ENCODE measurements around the gene CD38.

Gene CD38

DNA sequence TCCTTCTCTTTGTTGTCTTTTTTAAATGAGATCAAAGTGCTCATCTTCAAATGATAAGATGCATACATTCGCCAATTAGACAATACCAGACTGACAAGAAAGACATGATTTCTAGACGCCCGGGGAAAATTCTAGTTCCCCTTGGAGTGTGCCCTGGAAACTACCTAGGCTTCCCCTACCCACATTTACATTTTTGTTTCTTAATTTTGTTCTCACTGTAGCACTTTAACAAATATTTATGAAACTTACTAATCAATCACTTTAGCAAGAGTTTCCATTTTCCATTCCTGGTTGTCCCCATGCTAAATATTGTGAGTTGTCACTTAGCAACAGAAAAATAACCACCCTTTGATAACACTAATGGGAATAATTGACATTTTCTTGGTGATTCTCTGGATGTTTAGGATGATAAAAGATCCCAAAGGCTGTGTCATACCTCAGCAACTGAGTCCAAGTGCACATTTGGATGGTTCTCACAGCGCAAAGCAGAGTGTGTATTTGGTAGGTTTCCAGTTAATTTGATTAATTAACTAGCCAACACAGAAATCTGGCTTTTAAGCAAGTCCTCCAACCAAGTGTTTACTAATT lies 90.8 kb downstream of the CD38 start:
- H3K4me1 ChIP-seq (ENCODE audit: control insufficient read depth, insufficient read depth, low read length): no peaks in the 10 kb centered on the region
- H3K36me3 ChIP-seq (ENCODE audit: control insufficient read depth in 2 of 2, insufficient read depth in 1 of 2, low read length in 2 of 2): no peaks in the 10 kb centered on the region
- no peak overlapping the region for H3K4me3 ChIP-seq (ENCODE audit: low read depth, low read length)
- ChIA-PET CTCF (interaction anchor here (0.7 to 0.9 kb wide), 2 partner anchors 13 to 87 kb away, joined by 3 read pairs; no protein-coding TSS in a partner anchor), POLR2A (no interaction called here)
- no peak for TF ChIP-seq HOXA7 (CRISPR knock-in tag; IDR thresholded peaks at IDR 0.05; ENCODE audit: borderline replicate concordance)
- no peak for TF ChIP-seq ZNF558 (tag by site-specific recombination; IDR thresholded peaks at IDR 0.05)
- TF ChIP-seq, protein P1, sequence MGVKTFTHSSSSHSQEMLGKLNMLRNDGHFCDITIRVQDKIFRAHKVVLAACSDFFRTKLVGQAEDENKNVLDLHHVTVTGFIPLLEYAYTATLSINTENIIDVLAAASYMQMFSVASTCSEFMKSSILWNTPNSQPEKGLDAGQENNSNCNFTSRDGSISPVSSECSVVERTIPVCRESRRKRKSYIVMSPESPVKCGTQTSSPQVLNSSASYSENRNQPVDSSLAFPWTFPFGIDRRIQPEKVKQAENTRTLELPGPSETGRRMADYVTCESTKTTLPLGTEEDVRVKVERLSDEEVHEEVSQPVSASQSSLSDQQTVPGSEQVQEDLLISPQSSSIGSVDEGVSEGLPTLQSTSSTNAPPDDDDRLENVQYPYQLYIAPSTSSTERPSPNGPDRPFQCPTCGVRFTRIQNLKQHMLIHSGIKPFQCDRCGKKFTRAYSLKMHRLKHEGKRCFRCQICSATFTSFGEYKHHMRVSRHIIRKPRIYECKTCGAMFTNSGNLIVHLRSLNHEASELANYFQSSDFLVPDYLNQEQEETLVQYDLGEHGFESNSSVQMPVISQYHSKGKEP (tag by site-specific recombination; IDR thresholded peaks at IDR 0.05): no peak
- TF ChIP-seq ZNF146 (tag by site-specific recombination; IDR thresholded peaks at IDR 0.05): no peak
- no peak for TF ChIP-seq ZNF214 (tag by site-specific recombination; IDR thresholded peaks at IDR 0.05; ENCODE audit: borderline replicate concordance)
- TF ChIP-seq, protein P2, sequence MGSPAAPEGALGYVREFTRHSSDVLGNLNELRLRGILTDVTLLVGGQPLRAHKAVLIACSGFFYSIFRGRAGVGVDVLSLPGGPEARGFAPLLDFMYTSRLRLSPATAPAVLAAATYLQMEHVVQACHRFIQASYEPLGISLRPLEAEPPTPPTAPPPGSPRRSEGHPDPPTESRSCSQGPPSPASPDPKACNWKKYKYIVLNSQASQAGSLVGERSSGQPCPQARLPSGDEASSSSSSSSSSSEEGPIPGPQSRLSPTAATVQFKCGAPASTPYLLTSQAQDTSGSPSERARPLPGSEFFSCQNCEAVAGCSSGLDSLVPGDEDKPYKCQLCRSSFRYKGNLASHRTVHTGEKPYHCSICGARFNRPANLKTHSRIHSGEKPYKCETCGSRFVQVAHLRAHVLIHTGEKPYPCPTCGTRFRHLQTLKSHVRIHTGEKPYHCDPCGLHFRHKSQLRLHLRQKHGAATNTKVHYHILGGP (tag by site-specific recombination; IDR thresholded peaks at IDR 0.05): no peak
- TF ChIP-seq ZNF658 (tag by site-specific recombination; IDR thresholded peaks at IDR 0.05): no peak
- no peaks in the 10 kb centered on the region for H3K9me3 ChIP-seq (ENCODE audit: control insufficient read depth, insufficient read depth, low read depth, low read length)
- no peak overlapping the region for H3K27ac ChIP-seq (ENCODE audit: extremely low read depth, low read depth, low read length)

- Histone ChIP-seq H3K4me1 (ENCODE audit: control insufficient read depth, insufficient read depth, low read length) (no peaks in the 10 kb centered on the region), H3K27ac (ENCODE audit: extremely low read depth, low read depth, low read length) (no peak overlapping the region), H3K4me3 (ENCODE audit: low read depth, low read length) (no peak overlapping the region), H3K9me3 (ENCODE audit: control insufficient read depth, insufficient read depth, low read depth, low read length) (no peaks in the 10 kb centered on the region), H3K36me3 (ENCODE audit: control insufficient read depth in 2 of 2, insufficient read depth in 1 of 2, low read length in 2 of 2) (no peaks in the 10 kb centered on the region)
- TF ChIP-seq SP2 (tag by site-specific recombination; IDR thresholded peaks at IDR 0.05): no peak
- TF ChIP-seq ZNF426 (tag by site-specific recombination; IDR thresholded peaks at IDR 0.05): no peak
- no peak for TF ChIP-seq HOXA7 (CRISPR knock-in tag; IDR thresholded peaks at IDR 0.05; ENCODE audit: borderline replicate concordance)
- TF ChIP-seq ZBTB20 (tag by site-specific recombination; IDR thresholded peaks at IDR 0.05): no peak
- TF ChIP-seq ZNF302 (tag by site-specific recombination; IDR thresholded peaks at IDR 0.05; ENCODE audit: low read depth): no peak
- TF ChIP-seq ZIC2 (tag by site-specific recombination; IDR thresholded peaks at IDR 0.05): no peak
- no peak for TF ChIP-seq ZNF658 (tag by site-specific recombination; IDR thresholded peaks at IDR 0.05)
- no peak for TF ChIP-seq PBX3 (CRISPR knock-in tag; IDR thresholded peaks at IDR 0.05)
- no peak for TF ChIP-seq ZFP69B (tag by site-specific recombination; IDR thresholded peaks at IDR 0.05)
- no peak for TF ChIP-seq ZNF48 (tag by site-specific recombination; IDR thresholded peaks at IDR 0.05)
- TF ChIP-seq ZNF280D (tag by site-specific recombination; IDR thresholded peaks at IDR 0.05): no peak
- TF ChIP-seq, protein P3, sequence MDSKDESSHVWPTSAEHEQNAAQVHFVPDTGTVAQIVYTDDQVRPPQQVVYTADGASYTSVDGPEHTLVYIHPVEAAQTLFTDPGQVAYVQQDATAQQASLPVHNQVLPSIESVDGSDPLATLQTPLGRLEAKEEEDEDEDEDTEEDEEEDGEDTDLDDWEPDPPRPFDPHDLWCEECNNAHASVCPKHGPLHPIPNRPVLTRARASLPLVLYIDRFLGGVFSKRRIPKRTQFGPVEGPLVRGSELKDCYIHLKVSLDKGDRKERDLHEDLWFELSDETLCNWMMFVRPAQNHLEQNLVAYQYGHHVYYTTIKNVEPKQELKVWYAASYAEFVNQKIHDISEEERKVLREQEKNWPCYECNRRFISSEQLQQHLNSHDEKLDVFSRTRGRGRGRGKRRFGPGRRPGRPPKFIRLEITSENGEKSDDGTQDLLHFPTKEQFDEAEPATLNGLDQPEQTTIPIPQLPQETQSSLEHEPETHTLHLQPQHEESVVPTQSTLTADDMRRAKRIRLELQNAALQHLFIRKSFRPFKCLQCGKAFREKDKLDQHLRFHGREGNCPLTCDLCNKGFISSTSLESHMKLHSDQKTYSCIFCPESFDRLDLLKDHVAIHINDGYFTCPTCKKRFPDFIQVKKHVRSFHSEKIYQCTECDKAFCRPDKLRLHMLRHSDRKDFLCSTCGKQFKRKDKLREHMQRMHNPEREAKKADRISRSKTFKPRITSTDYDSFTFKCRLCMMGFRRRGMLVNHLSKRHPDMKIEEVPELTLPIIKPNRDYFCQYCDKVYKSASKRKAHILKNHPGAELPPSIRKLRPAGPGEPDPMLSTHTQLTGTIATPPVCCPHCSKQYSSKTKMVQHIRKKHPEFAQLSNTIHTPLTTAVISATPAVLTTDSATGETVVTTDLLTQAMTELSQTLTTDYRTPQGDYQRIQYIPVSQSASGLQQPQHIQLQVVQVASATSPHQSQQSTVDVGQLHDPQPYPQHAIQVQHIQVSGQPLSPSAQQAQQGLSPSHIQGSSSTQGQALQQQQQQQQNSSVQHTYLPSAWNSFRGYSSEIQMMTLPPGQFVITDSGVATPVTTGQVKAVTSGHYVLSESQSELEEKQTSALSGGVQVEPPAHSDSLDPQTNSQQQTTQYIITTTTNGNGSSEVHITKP (tag by site-specific recombination; IDR thresholded peaks at IDR 0.05): no peak
- no peak for TF ChIP-seq ZNF221 (tag by site-specific recombination; IDR thresholded peaks at IDR 0.05; ENCODE audit: borderline replicate concordance)
- TF ChIP-seq ZNF155 (tag by site-specific recombination; IDR thresholded peaks at IDR 0.05): no peak
- no peak for TF ChIP-seq ZNF501 (tag by site-specific recombination; IDR thresholded peaks at IDR 0.05)
- TF ChIP-seq ZNF561 (tag by site-specific recombination; IDR thresholded peaks at IDR 0.05; ENCODE audit: borderline replicate concordance): no peak
- no peak for TF ChIP-seq ZNF521 (tag by site-specific recombination; IDR thresholded peaks at IDR 0.05)
- no peak for TF ChIP-seq ZBTB1 (tag by site-specific recombination; IDR thresholded peaks at IDR 0.05)
- no peak for TF ChIP-seq KLF16 (tag by site-specific recombination; IDR thresholded peaks at IDR 0.05)
- no peak for TF ChIP-seq ZNF473 (tag by site-specific recombination; IDR thresholded peaks at IDR 0.05)
- ChIA-PET POLR2A (no interaction called here), CTCF (interaction anchor here (0.8 to 1.7 kb wide), 3 partner anchors 12 to 86 kb away, joined by 4 to 8 read pairs (median 4); no protein-coding TSS in a partner anchor)
Measured at GRCh38 chr4:15870079-15870478, 92.0 kb downstream of the CD38 start.

All from HEK293 (cell line).